ENCODE data around the gene METTL8. TPM values are rescaled to one million over a fixed set of nuclear protein-coding genes. Genes with fewer than 3 reads are reported as not detected.

Gene METTL8
- polyA plus RNA-seq, 1 of the 3 experiments (the other 2 are of a cell fraction): 5.1 TPM

GRCh38 chr2:171365232-171365631 is 68.6 kb downstream of the METTL8 start:
- Histone ChIP-seq H3F3A (replicated peaks; ENCODE audit: insufficient read depth) (peaks cover 4% of the 10 kb centered on the region), H3K9ac (no peak overlapping the region), H3K79me2 (ENCODE audit: insufficient read depth) (no peaks in the 10 kb centered on the region), H3K4me3 (ENCODE audit: low read depth in 2 of 2, low read length in 1 of 2) (no peak overlapping the region), H2AFZ (ENCODE audit: low read depth) (no peak overlapping the region), H3K27ac (ENCODE audit: low read depth in 2 of 2, low read length in 1 of 2) (no peak overlapping the region), H3K4me2 (no peak overlapping the region), H3K9me2 (no peaks in the 10 kb centered on the region), H3K9me3 (peaks cover 8% of the 10 kb centered on the region; the same call in 1 of the 2 replicates), H3K4me1 (ENCODE audit: control insufficient read depth in 1 of 2, insufficient read depth in 2 of 2, low read depth in 1 of 2, low read length in 1 of 2) (no peaks in the 10 kb centered on the region), H3K36me3 (replicated peaks in 1 of 2; ENCODE audit: control insufficient read depth in 1 of 2, insufficient read depth in 2 of 2, low read length in 1 of 2) (peaks cover 0 to 17% of the 10 kb centered on the region in 2 experiments), H3K27me3 (ENCODE audit: insufficient read depth) (no peaks in the 10 kb centered on the region), H4K20me1 (ENCODE audit: insufficient read depth) (no peaks in the 10 kb centered on the region)
- WGBS (ENCODE audit: low lambda C conversion rate): 80% methylated on average over 7 of the region's 7 CpGs
- no peak for DNase-seq
- no peak for TF ChIP-seq CTCF (IDR thresholded peaks at IDR 0.05)
- TF ChIP-seq PBX3 (IDR thresholded peaks at IDR 0.05): no peak
- no peak for TF ChIP-seq EP300 (IDR thresholded peaks at IDR 0.05; ENCODE audit: borderline replicate concordance in 1 of 2, low read depth in 1 of 2, low read length in 1 of 2)
- TF ChIP-seq JUND (IDR thresholded peaks at IDR 0.05): no peak
- no peak for TF ChIP-seq EZH2phosphoT487 (IDR thresholded peaks at IDR 0.05; ENCODE audit: borderline replicate concordance, low read depth)
- no peak for TF ChIP-seq USF1 (IDR thresholded peaks at IDR 0.05; ENCODE audit: borderline replicate concordance, low read depth)
- TF ChIP-seq MEF2A (IDR thresholded peaks at IDR 0.05; ENCODE audit: borderline replicate concordance, low read depth): no peak
- no peak for TF ChIP-seq MAX (IDR thresholded peaks at IDR 0.05; ENCODE audit: low read depth)
- no peak for TF ChIP-seq SMC3 (IDR thresholded peaks at IDR 0.05; ENCODE audit: low read depth, low read length)
- ChIA-PET POLR2A (no interaction called here), CTCF (no interaction called here)

GRCh38 chr2:171362396-171362795 is 71.4 kb downstream of the METTL8 start:
- no peak overlapping the region for H3K4me3 ChIP-seq (ENCODE audit: low read depth in 2 of 2, low read length in 1 of 2)
- POLR2A ChIA-PET: no interaction called here
- no peaks in the 10 kb centered on the region for H3K9me2 ChIP-seq
- TF ChIP-seq USF1 (IDR thresholded peaks at IDR 0.05; ENCODE audit: borderline replicate concordance, low read depth) (no peak), ZBTB33 (IDR thresholded peaks at IDR 0.05; ENCODE audit: borderline replicate concordance, low read depth) (no peak), USF2 (IDR thresholded peaks at IDR 0.05; ENCODE audit: borderline replicate concordance, low read depth, low read length) (no peak), TCF12 (IDR thresholded peaks at IDR 0.05) (no peak), RCOR1 (IDR thresholded peaks at IDR 0.05; ENCODE audit: low read length) (no peak), RFX5 (IDR thresholded peaks at IDR 0.05; ENCODE audit: low read length) (no peak), NRF1 (IDR thresholded peaks at IDR 0.05; ENCODE audit: low read depth, low read length) (no peak), RXRA (IDR thresholded peaks at IDR 0.05; ENCODE audit: borderline replicate concordance, low read depth) (no peak), POLR2AphosphoS5 (IDR thresholded peaks at IDR 0.05; ENCODE audit: low read depth, low read length) (no peak), FOSL2 (IDR thresholded peaks at IDR 0.05; ENCODE audit: borderline replicate concordance, low read depth) (no peak)
- H2AFZ ChIP-seq (ENCODE audit: low read depth): no peak overlapping the region
- no peaks in the 10 kb centered on the region for H4K20me1 ChIP-seq (ENCODE audit: insufficient read depth)
- H3K27ac ChIP-seq (ENCODE audit: low read depth in 2 of 2, low read length in 1 of 2): no peak overlapping the region
- peaks cover 4% of the 10 kb centered on the region for H3F3A ChIP-seq (replicated peaks; ENCODE audit: insufficient read depth)
- CTCF ChIA-PET: no interaction called here
- no peak for DNase-seq
- no peaks in the 10 kb centered on the region for H3K79me2 ChIP-seq (ENCODE audit: insufficient read depth)
- H3K4me1 ChIP-seq (ENCODE audit: control insufficient read depth in 1 of 2, insufficient read depth in 2 of 2, low read depth in 1 of 2, low read length in 1 of 2): no peaks in the 10 kb centered on the region
- H3K36me3 ChIP-seq (replicated peaks in 1 of 2; ENCODE audit: control insufficient read depth in 1 of 2, insufficient read depth in 2 of 2, low read length in 1 of 2): peaks cover 0 to 17% of the 10 kb centered on the region in 2 experiments
- H3K9ac ChIP-seq: no peak overlapping the region
- H3K4me2 ChIP-seq: no peak overlapping the region
- 96% methylated on average over 2 of the region's 2 CpGs for WGBS (ENCODE audit: low lambda C conversion rate)
- H3K27me3 ChIP-seq (ENCODE audit: insufficient read depth): no peaks in the 10 kb centered on the region
- peaks cover 8% of the 10 kb centered on the region; the same call in 1 of the 2 replicates for H3K9me3 ChIP-seq
